ENCODE results near the gene TRAM2. TPM values are rescaled to one million over a fixed set of nuclear protein-coding genes. Genes with fewer than 3 reads are reported as not detected.

Gene TRAM2
- total and polyA plus RNA-seq, 8 donors = 1.9 to 11.2 (median 5.0) TPM

DNA sequence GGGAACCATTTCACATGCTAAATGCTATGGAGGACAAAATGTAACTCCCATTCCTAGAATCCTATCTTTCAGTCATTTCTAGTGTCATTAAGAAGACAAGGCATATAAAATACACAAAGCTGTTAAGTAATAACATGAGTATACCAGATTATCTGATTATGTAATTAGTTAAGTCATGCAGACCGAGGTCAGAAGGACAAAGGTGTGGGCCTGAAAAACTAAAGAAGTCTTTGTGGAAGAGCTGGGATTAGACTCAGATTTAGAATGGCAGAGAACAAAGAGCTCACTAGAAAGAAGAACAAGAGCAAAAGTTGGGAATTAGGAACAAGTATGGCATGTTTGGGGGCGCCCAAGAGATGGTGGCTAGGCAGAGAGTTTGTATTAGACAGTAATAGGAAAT is 119.8 kb downstream of the TRAM2 start:
- TF ChIP-seq, protein P1, sequence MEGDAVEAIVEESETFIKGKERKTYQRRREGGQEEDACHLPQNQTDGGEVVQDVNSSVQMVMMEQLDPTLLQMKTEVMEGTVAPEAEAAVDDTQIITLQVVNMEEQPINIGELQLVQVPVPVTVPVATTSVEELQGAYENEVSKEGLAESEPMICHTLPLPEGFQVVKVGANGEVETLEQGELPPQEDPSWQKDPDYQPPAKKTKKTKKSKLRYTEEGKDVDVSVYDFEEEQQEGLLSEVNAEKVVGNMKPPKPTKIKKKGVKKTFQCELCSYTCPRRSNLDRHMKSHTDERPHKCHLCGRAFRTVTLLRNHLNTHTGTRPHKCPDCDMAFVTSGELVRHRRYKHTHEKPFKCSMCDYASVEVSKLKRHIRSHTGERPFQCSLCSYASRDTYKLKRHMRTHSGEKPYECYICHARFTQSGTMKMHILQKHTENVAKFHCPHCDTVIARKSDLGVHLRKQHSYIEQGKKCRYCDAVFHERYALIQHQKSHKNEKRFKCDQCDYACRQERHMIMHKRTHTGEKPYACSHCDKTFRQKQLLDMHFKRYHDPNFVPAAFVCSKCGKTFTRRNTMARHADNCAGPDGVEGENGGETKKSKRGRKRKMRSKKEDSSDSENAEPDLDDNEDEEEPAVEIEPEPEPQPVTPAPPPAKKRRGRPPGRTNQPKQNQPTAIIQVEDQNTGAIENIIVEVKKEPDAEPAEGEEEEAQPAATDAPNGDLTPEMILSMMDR (IDR thresholded peaks at IDR 0.05) = no peak
- Histone ChIP-seq H3K27me3 (no peaks in the 10 kb centered on the region), H3K36me3 (no peaks in the 10 kb centered on the region), H3K4me3 (no peak overlapping the region), H3K9me3 (no peaks in the 10 kb centered on the region), H3K4me1 (no peaks in the 10 kb centered on the region), H3K27ac (no peak overlapping the region)
- DNase-seq (no peak), ATAC-seq (no peak), FAIRE-seq (no peak)
- 88 to 94% methylated on average over 2 of the region's 2 CpGs for WGBS, 2 donors
- intact Hi-C loops (cut with DNase I) = no loop called here

DNA sequence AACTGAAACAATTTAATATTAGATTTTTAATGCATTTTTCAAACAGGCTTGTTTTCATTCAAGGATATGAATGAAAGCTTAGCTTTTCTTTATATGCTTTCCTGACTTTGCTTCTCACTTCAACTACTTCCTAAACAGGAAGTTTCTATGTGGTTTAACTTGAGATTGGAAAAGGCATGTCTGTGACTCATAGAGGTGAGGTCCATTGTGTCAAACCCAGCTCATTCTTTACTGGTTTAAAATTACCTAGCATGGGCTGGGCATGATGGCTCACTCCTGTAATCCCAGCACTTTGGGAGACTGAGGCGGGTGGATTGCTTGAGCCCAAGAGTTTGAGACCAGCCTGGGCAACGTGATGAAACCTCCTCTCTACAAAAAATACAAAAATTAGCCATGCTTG is 122.3 kb downstream of the TRAM2 start:
- H3K9me3 ChIP-seq = peaks cover 0 to 2% (median 0%) of the 10 kb centered on the region in 4 donors
- no peak for DNase-seq
- TF ChIP-seq, protein P1 (IDR thresholded peaks at IDR 0.05) = no peak
- intact Hi-C loops (cut with DNase I) = no loop called here
- H3K36me3 ChIP-seq = no peaks in the 10 kb centered on the region
- H3K4me3 ChIP-seq = no peak overlapping the region
- WGBS, 2 donors = 69 to 85% methylated on average over 2 of the region's 2 CpGs
- H3K27me3 ChIP-seq = no peaks in the 10 kb centered on the region
- H3K27ac ChIP-seq = no peak overlapping the region
- no peak for FAIRE-seq
- no peak for ATAC-seq
- no peaks in the 10 kb centered on the region for H3K4me1 ChIP-seq

Other genes starting within 250 kb of the TRAM2 start
- 1 to 10 TPM in 4 of 6 donors, under 1 TPM in 2; 0.71 to 6.1 (median 2.0) TPM for gene PAQR8, start 214.9 kb downstream of the TRAM2 start, total RNA-seq
- 1 to 10 TPM in 1 of 2 donors, under 1 TPM in 1; 0.87 to 2.7 TPM for gene PAQR8, start 214.9 kb downstream of the TRAM2 start, polyA plus RNA-seq
- 10 to 100 TPM in 3 of 6 donors, 1 to 10 TPM in 3; 5.5 to 15.1 (median 9.8) TPM for gene EFHC1, start 156.7 kb downstream of the TRAM2 start, total RNA-seq
- 10 to 100 TPM; 27.8 to 39.0 TPM for gene EFHC1, start 156.7 kb downstream of the TRAM2 start, polyA plus RNA-seq
- gene TMEM14A, start 94.1 kb upstream of the TRAM2 start, total RNA-seq = 10 to 100 TPM; 12.4 to 24.4 (median 17.3) TPM
- 10 to 100 TPM; 15.9 to 29.6 TPM for gene TMEM14A, start 94.1 kb upstream of the TRAM2 start, polyA plus RNA-seq
- 100 to 1,000 TPM in 2 of 6 donors, 10 to 100 TPM in 4; 47.6 to 114 (median 90.4) TPM for gene GSTA2, start 186.4 kb upstream of the TRAM2 start, total RNA-seq
- gene GSTA2, start 186.4 kb upstream of the TRAM2 start, polyA plus RNA-seq = 10 to 100 TPM; 26.0 to 30.4 TPM
- 100 to 1,000 TPM in 1 of 6 donors, 10 to 100 TPM in 5; 31.5 to 125 (median 44.5) TPM for gene GSTA1, start 226.8 kb upstream of the TRAM2 start, total RNA-seq
- gene GSTA1, start 226.8 kb upstream of the TRAM2 start, polyA plus RNA-seq = 10 to 100 TPM; 44.7 to 73.4 TPM